Esophagus muscularis mucosa (tissue), 4 donors: Measurements from ENCODE around the gene SHKBP1. TPM values are rescaled to one million over a fixed set of nuclear protein-coding genes. Genes with fewer than 3 reads are reported as not detected.
A peak's percentile ranks its signal among the peaks of the same experiment; 100 is the strongest.

Experiments
- DNase-seq: peaks from one replicate; pipeline ENCODE4 v3.0.0-alpha.2; 2017; ENCODE audit errors: extremely low spot score
- H3K27ac ChIP-seq, 4 donors: fragments of 200-600 bp; sonication (generic); replicated peaks in 1 of 4; 1 replicate in 3 of 4; 2 replicates in 1 of 4; pipeline ENCODE4 v1.5.1; 2016 to 2019; ENCODE audit warnings: mild to moderate bottlenecking in 1 of 4
- H3K27me3 ChIP-seq, 4 donors: fragments of 200-600 bp; sonication (generic); one replicate each; pipeline versions ENCODE4 v1.5.1 to v1.6.0; 2016 to 2019
- H3K36me3 ChIP-seq, 4 donors: fragments of 200-600 bp; sonication (generic); one replicate each; pipeline ENCODE4 v1.5.1; 2016 to 2019
- H3K4me1 ChIP-seq, 4 donors: fragments of 200-600 bp; sonication (generic); one replicate each; pipeline ENCODE4 v1.5.1; 2016 to 2019
- H3K4me3 ChIP-seq, 4 donors: fragments of 200-600 bp; sonication (generic); 1 replicate in 2 of 4; 2 replicates in 2 of 4; pipeline ENCODE4 v1.5.1; 2016 to 2019; ENCODE audit warnings: mild to moderate bottlenecking in 4 of 4, moderate library complexity in 1 of 4
- H3K9me3 ChIP-seq, 4 donors: fragments of 200-600 bp; sonication (generic); 1 replicate in 3 of 4; 2 replicates in 1 of 4; pipeline ENCODE4 v1.5.1; 2016 to 2019
- CTCF ChIP-seq, 3 experiments: fragments of 200-600 bp in 2 of 3; fragments of 450-650 bp in 1 of 3; sonication (generic) in 2 of 3; IDR thresholded peaks; one replicate each; pipeline ENCODE4 v1.5.1; 2017 to 2019; ENCODE audit warnings: antibody characterized with exemption in 3 of 3, mild to moderate bottlenecking in 2 of 3, moderate library complexity in 1 of 3
- EP300 ChIP-seq: sonication (generic); formaldehyde crosslinking; IDR thresholded peaks from one replicate; pipeline ENCODE4 v1.6.1; 2017; ENCODE audit warnings: antibody characterized with exemption
- POLR2A ChIP-seq: fragments of 450-650 bp; IDR thresholded peaks from one replicate; pipeline ENCODE4 v1.6.1; 2017; ENCODE audit warnings: antibody characterized with exemption, moderate library complexity, mild to moderate bottlenecking, low read depth
- POLR2AphosphoS5 ChIP-seq, 2 donors: sonication (generic); formaldehyde crosslinking; IDR thresholded peaks; one replicate each; pipeline ENCODE4 v1.6.1; 2017; ENCODE audit warnings: antibody characterized with exemption in 2 of 2
- WGBS: methylation state at CpG from one replicate; pipeline ENCODE4 v1.1.5; 2018; 5-methylcytosine and 5-hydroxymethylcytosine counted together
- intact Hi-C: fragments of 100-400 bp; cut with DNase I; formaldehyde crosslinking; loops from one replicate; pipeline ENCODE4 v1.15.1; 2023
- total RNA-seq, 4 donors: library from RNA; depleted of rRNA; stranded (reverse); fragments of >200 nt; gene quantifications; one replicate each; pipeline versions ENCODE4 v1.1.0 to v1.2.1, GENCODE V29; 2016

SHKBP1 gene
- total RNA-seq, 4 donors from 2014 or later, result 39.5 to 82.7 (median 52.7) TPM

GRCh38 chr19:40619333-40620160 lies 42.9 kb downstream of the SHKBP1 start:
- no peak for TF ChIP-seq CTCF (IDR thresholded peaks at IDR 0.05)
- WGBS, result 80% methylated on average over 9 of the region's 11 CpGs
- intact Hi-C loops, result no loop called here
- no peaks in the 10 kb centered on the region for H3K9me3 ChIP-seq
- H3K27me3 ChIP-seq, result no peaks in the 10 kb centered on the region
- DNase-seq, result no peak
- H3K27ac ChIP-seq, result no peak overlapping the region
- H3K36me3 ChIP-seq, result peaks cover 13 to 71% (median 55%) of the 10 kb centered on the region in 4 donors
- peaks cover 8 to 46% (median 23%) of the 10 kb centered on the region in 4 donors for H3K4me1 ChIP-seq
- no peak overlapping the region for H3K4me3 ChIP-seq

GRCh38 chr19:40620161-40620485 lies 43.5 kb downstream of the SHKBP1 start:
- TF ChIP-seq POLR2A, result no peak
- TF ChIP-seq CTCF (IDR thresholded peaks at IDR 0.05), result no peak
- no peak for TF ChIP-seq POLR2AphosphoS5 (IDR thresholded peaks at IDR 0.05)
- 92% methylated on average over 8 of the region's 8 CpGs for WGBS
- no peak for DNase-seq
- intact Hi-C loops, result no loop called here
- H3K36me3 ChIP-seq, result peaks cover 13 to 71% (median 57%) of the 10 kb centered on the region in 4 donors
- peaks cover 5 to 41% (median 18%) of the 10 kb centered on the region in 4 donors for H3K4me1 ChIP-seq
- no peak overlapping the region for H3K27ac ChIP-seq
- H3K4me3 ChIP-seq, result no peak overlapping the region
- H3K9me3 ChIP-seq, result no peaks in the 10 kb centered on the region
- H3K27me3 ChIP-seq, result no peaks in the 10 kb centered on the region

GRCh38 chr19:40621283-40621682 lies 44.6 kb downstream of the SHKBP1 start:
- peaks cover 0 to 30% (median 11%) of the 10 kb centered on the region in 4 donors for H3K4me1 ChIP-seq
- H3K27ac ChIP-seq, result no peak overlapping the region
- DNase-seq, result no peak
- no peak overlapping the region for H3K4me3 ChIP-seq
- intact Hi-C loops, result no loop called here
- H3K27me3 ChIP-seq, result no peaks in the 10 kb centered on the region
- TF ChIP-seq POLR2A (no peak), EP300 (no peak), POLR2AphosphoS5 (IDR thresholded peaks at IDR 0.05) (no peak), CTCF (IDR thresholded peaks at IDR 0.05) (no peak)
- 94% methylated on average over 2 of the region's 2 CpGs for WGBS
- H3K36me3 ChIP-seq, result peaks cover 13 to 82% (median 69%) of the 10 kb centered on the region in 4 donors
- H3K9me3 ChIP-seq, result no peaks in the 10 kb centered on the region

- peaks cover 0 to 22% (median 11%) of the 10 kb centered on the region in 4 donors for H3K4me1 ChIP-seq
- 97% methylated on average over 12 of the region's 24 CpGs for WGBS
- intact Hi-C loops, result no loop called here
- TF ChIP-seq POLR2AphosphoS5 (IDR thresholded peaks at IDR 0.05), result no peak
- TF ChIP-seq CTCF (IDR thresholded peaks at IDR 0.05), result no peak
- no peak for TF ChIP-seq EP300
- no peak for TF ChIP-seq POLR2A
- H3K27ac ChIP-seq, result peak overlapping the region in 2 of 4 donors; percentile 27 to 62
- no peaks in the 10 kb centered on the region for H3K9me3 ChIP-seq
- H3K27me3 ChIP-seq, result no peaks in the 10 kb centered on the region
- H3K4me3 ChIP-seq, result no peak overlapping the region
- peaks cover 13 to 86% (median 72%) of the 10 kb centered on the region in 4 donors for H3K36me3 ChIP-seq
- no peak for DNase-seq
Measured at GRCh38 chr19:40621966-40622772, 45.5 kb downstream of the SHKBP1 start.
